ENCODE results near the gene CNKSR3.

Gene CNKSR3

GRCh38 chr6:154478701-154479060 is 31.8 kb downstream of the CNKSR3 start:
- Histone ChIP-seq H3K27me3 (ENCODE audit: insufficient read depth, low read length, poor library complexity) (no peaks in the 10 kb centered on the region), H3K36me3 (ENCODE audit: control insufficient read depth, insufficient read depth, low read length) (no peaks in the 10 kb centered on the region), H4K8ac (ENCODE audit: low read depth, low read length) (no peak overlapping the region), H3K4me1 (ENCODE audit: control insufficient read depth, low read depth, low read length) (no peaks in the 10 kb centered on the region), H3K4ac (ENCODE audit: low read depth, low read length) (no peak overlapping the region), H3K79me2 (ENCODE audit: control insufficient read depth, insufficient read depth, low read length) (peaks cover 49% of the 10 kb centered on the region), H2BK120ac (ENCODE audit: low read depth, low read length) (no peak overlapping the region), H3K79me1 (ENCODE audit: low read length) (peaks cover 20% of the 10 kb centered on the region), H2BK5ac (ENCODE audit: low read length) (no peak overlapping the region), H2BK15ac (replicated peaks; ENCODE audit: low read depth) (no peak overlapping the region), H3K4me2 (ENCODE audit: low read length) (no peak overlapping the region), H4K5ac (ENCODE audit: low read length) (no peak overlapping the region), H3K56ac (ENCODE audit: low read length) (no peak overlapping the region), H3K4me3 (ENCODE audit: low read length) (no peak overlapping the region), H3K27ac (ENCODE audit: low read depth, low read length) (no peak overlapping the region), H3K23ac (ENCODE audit: low read length) (no peak overlapping the region), H3K18ac (ENCODE audit: low read length) (no peak overlapping the region), H2AK5ac (ENCODE audit: low read length) (no peak overlapping the region), H3K9ac (ENCODE audit: low read length) (no peak overlapping the region)
- no CpG with 5 or more reads among the region's 1 CpG for WGBS (ENCODE audit: extremely low coverage, insufficient coverage, low lambda C conversion rate)
- no peak for DNase-seq

- Histone ChIP-seq H3K4me1 (ENCODE audit: control insufficient read depth, low read depth, low read length) (no peaks in the 10 kb centered on the region), H3K36me3 (ENCODE audit: control insufficient read depth, insufficient read depth, low read length) (no peaks in the 10 kb centered on the region), H4K8ac (ENCODE audit: low read depth, low read length) (no peak overlapping the region), H3K23ac (ENCODE audit: low read length) (no peak overlapping the region), H3K4me3 (ENCODE audit: low read length) (no peak overlapping the region), H4K5ac (ENCODE audit: low read length) (no peak overlapping the region), H3K9ac (ENCODE audit: low read length) (no peak overlapping the region), H3K79me1 (ENCODE audit: low read length) (peaks cover 20% of the 10 kb centered on the region), H2AK5ac (ENCODE audit: low read length) (no peak overlapping the region), H3K27ac (ENCODE audit: low read depth, low read length) (no peak overlapping the region), H3K4me2 (ENCODE audit: low read length) (no peak overlapping the region), H3K56ac (ENCODE audit: low read length) (no peak overlapping the region), H2BK120ac (ENCODE audit: low read depth, low read length) (no peak overlapping the region), H2BK15ac (replicated peaks; ENCODE audit: low read depth) (no peak overlapping the region), H3K79me2 (ENCODE audit: control insufficient read depth, insufficient read depth, low read length) (peaks cover 48% of the 10 kb centered on the region), H2BK5ac (ENCODE audit: low read length) (no peak overlapping the region), H3K4ac (ENCODE audit: low read depth, low read length) (no peak overlapping the region), H3K18ac (ENCODE audit: low read length) (no peak overlapping the region), H3K27me3 (ENCODE audit: insufficient read depth, low read length, poor library complexity) (no peaks in the 10 kb centered on the region)
- WGBS (ENCODE audit: extremely low coverage, insufficient coverage, low lambda C conversion rate), result no CpG with 5 or more reads among the region's 12 CpGs
- DNase-seq, result no peak
Measured at GRCh38 chr6:154478021-154478700, 32.3 kb downstream of the CNKSR3 start.

GRCh38 chr6:154476494-154476893 is 34.0 kb downstream of the CNKSR3 start:
- no peaks in the 10 kb centered on the region for H3K36me3 ChIP-seq (ENCODE audit: control insufficient read depth, insufficient read depth, low read length)
- no CpG with 5 or more reads among the region's 4 CpGs for WGBS (ENCODE audit: extremely low coverage, insufficient coverage, low lambda C conversion rate)
- no peak overlapping the region for H3K4ac ChIP-seq (ENCODE audit: low read depth, low read length)
- H3K9ac ChIP-seq (ENCODE audit: low read length), result no peak overlapping the region
- H3K23ac ChIP-seq (ENCODE audit: low read length), result no peak overlapping the region
- H2BK5ac ChIP-seq (ENCODE audit: low read length), result no peak overlapping the region
- no peak overlapping the region for H2AK5ac ChIP-seq (ENCODE audit: low read length)
- H4K5ac ChIP-seq (ENCODE audit: low read length), result no peak overlapping the region
- no peak overlapping the region for H3K56ac ChIP-seq (ENCODE audit: low read length)
- H3K4me3 ChIP-seq (ENCODE audit: low read length), result no peak overlapping the region
- no peak overlapping the region for H3K27ac ChIP-seq (ENCODE audit: low read depth, low read length)
- peaks cover 50% of the 10 kb centered on the region for H3K79me2 ChIP-seq (ENCODE audit: control insufficient read depth, insufficient read depth, low read length)
- H3K79me1 ChIP-seq (ENCODE audit: low read length), result peaks cover 25% of the 10 kb centered on the region
- no peak overlapping the region for H3K18ac ChIP-seq (ENCODE audit: low read length)
- H2BK120ac ChIP-seq (ENCODE audit: low read depth, low read length), result no peak overlapping the region
- H2BK15ac ChIP-seq (replicated peaks; ENCODE audit: low read depth), result no peak overlapping the region
- H3K4me2 ChIP-seq (ENCODE audit: low read length), result no peak overlapping the region
- H3K27me3 ChIP-seq (ENCODE audit: insufficient read depth, low read length, poor library complexity), result no peaks in the 10 kb centered on the region
- H3K4me1 ChIP-seq (ENCODE audit: control insufficient read depth, low read depth, low read length), result no peaks in the 10 kb centered on the region
- H4K8ac ChIP-seq (ENCODE audit: low read depth, low read length), result no peak overlapping the region
- DNase-seq, result no peak

GRCh38 chr6:154474648-154475428 is 35.6 kb downstream of the CNKSR3 start:
- Histone ChIP-seq H2AK5ac (ENCODE audit: low read length) (no peak overlapping the region), H3K4me1 (ENCODE audit: control insufficient read depth, low read depth, low read length) (no peaks in the 10 kb centered on the region), H3K4me3 (ENCODE audit: low read length) (no peak overlapping the region), H3K4ac (ENCODE audit: low read depth, low read length) (no peak overlapping the region), H4K5ac (ENCODE audit: low read length) (no peak overlapping the region), H3K4me2 (ENCODE audit: low read length) (no peak overlapping the region), H3K56ac (ENCODE audit: low read length) (no peak overlapping the region), H3K9ac (ENCODE audit: low read length) (no peak overlapping the region), H2BK15ac (replicated peaks; ENCODE audit: low read depth) (no peak overlapping the region), H2BK5ac (ENCODE audit: low read length) (no peak overlapping the region), H2BK120ac (ENCODE audit: low read depth, low read length) (no peak overlapping the region), H3K79me2 (ENCODE audit: control insufficient read depth, insufficient read depth, low read length) (peaks cover 43% of the 10 kb centered on the region), H3K79me1 (ENCODE audit: low read length) (peaks cover 20% of the 10 kb centered on the region), H3K18ac (ENCODE audit: low read length) (no peak overlapping the region), H3K27me3 (ENCODE audit: insufficient read depth, low read length, poor library complexity) (no peaks in the 10 kb centered on the region), H3K23ac (ENCODE audit: low read length) (no peak overlapping the region), H4K8ac (ENCODE audit: low read depth, low read length) (no peak overlapping the region), H3K27ac (ENCODE audit: low read depth, low read length) (no peak overlapping the region), H3K36me3 (ENCODE audit: control insufficient read depth, insufficient read depth, low read length) (no peaks in the 10 kb centered on the region)
- no CpG with 5 or more reads among the region's 12 CpGs for WGBS (ENCODE audit: extremely low coverage, insufficient coverage, low lambda C conversion rate)
- no peak for DNase-seq

GRCh38 chr6:154473324-154473723 is 37.2 kb downstream of the CNKSR3 start:
- H2BK15ac ChIP-seq (replicated peaks; ENCODE audit: low read depth), result no peak overlapping the region
- H3K9ac ChIP-seq (ENCODE audit: low read length), result no peak overlapping the region
- H3K4me2 ChIP-seq (ENCODE audit: low read length), result no peak overlapping the region
- no peak overlapping the region for H2BK5ac ChIP-seq (ENCODE audit: low read length)
- no peaks in the 10 kb centered on the region for H3K4me1 ChIP-seq (ENCODE audit: control insufficient read depth, low read depth, low read length)
- DNase-seq, result no peak
- no peak overlapping the region for H4K5ac ChIP-seq (ENCODE audit: low read length)
- H3K36me3 ChIP-seq (ENCODE audit: control insufficient read depth, insufficient read depth, low read length), result no peaks in the 10 kb centered on the region
- H3K79me2 ChIP-seq (ENCODE audit: control insufficient read depth, insufficient read depth, low read length), result peaks cover 36% of the 10 kb centered on the region
- no peak overlapping the region for H4K8ac ChIP-seq (ENCODE audit: low read depth, low read length)
- H2AK5ac ChIP-seq (ENCODE audit: low read length), result no peak overlapping the region
- H3K56ac ChIP-seq (ENCODE audit: low read length), result no peak overlapping the region
- no peak overlapping the region for H2BK120ac ChIP-seq (ENCODE audit: low read depth, low read length)
- no CpG with 5 or more reads among the region's 9 CpGs for WGBS (ENCODE audit: extremely low coverage, insufficient coverage, low lambda C conversion rate)
- no peak overlapping the region for H3K4me3 ChIP-seq (ENCODE audit: low read length)
- H3K27me3 ChIP-seq (ENCODE audit: insufficient read depth, low read length, poor library complexity), result no peaks in the 10 kb centered on the region
- H3K23ac ChIP-seq (ENCODE audit: low read length), result no peak overlapping the region
- H3K27ac ChIP-seq (ENCODE audit: low read depth, low read length), result no peak overlapping the region
- peaks cover 15% of the 10 kb centered on the region for H3K79me1 ChIP-seq (ENCODE audit: low read length)
- H3K4ac ChIP-seq (ENCODE audit: low read depth, low read length), result no peak overlapping the region
- H3K18ac ChIP-seq (ENCODE audit: low read length), result no peak overlapping the region
